Fibroblast of lung (primary cell): Measurements from ENCODE around the gene PIK3R2. TPM values are rescaled to one million over a fixed set of nuclear protein-coding genes. Genes with fewer than 3 reads are reported as not detected.
A peak's percentile ranks its signal among the peaks of the same experiment; 100 is the strongest.

ENCODE experiments used
- DNase-seq, 2 donors: peaks; one replicate each; pipeline versions ENCODE4 v3.0.0 to v3.0.0-alpha.2; 2010; ENCODE audit warnings: low read depth in 2 of 2
- H2AFZ ChIP-seq: 2 replicates; pipeline ENCODE4 v1.5.1; 2012; ENCODE audit warnings: low read length, control low read depth, inconsistent platforms
- H3K27ac ChIP-seq: 2 replicates; pipeline ENCODE4 v1.5.1; 2011; ENCODE audit warnings: low read length, control low read depth; ENCODE audit not compliant: insufficient read depth
- H3K27me3 ChIP-seq: 2 replicates; pipeline ENCODE4 v1.5.1; 2011; ENCODE audit warnings: mild to moderate bottlenecking, low read length; ENCODE audit not compliant: control insufficient read depth, insufficient read depth
- H3K36me3 ChIP-seq: 2 replicates; pipeline ENCODE4 v1.5.1; 2011; ENCODE audit warnings: low read length; ENCODE audit not compliant: control insufficient read depth, insufficient read depth
- H3K4me1 ChIP-seq: 2 replicates; pipeline ENCODE4 v1.5.1; 2011; ENCODE audit warnings: low read length; ENCODE audit not compliant: control insufficient read depth, insufficient read depth; ENCODE audit errors: extremely low read depth
- H3K4me2 ChIP-seq: 2 replicates; pipeline ENCODE4 v1.5.1; 2011; ENCODE audit warnings: low read length, control low read depth; ENCODE audit not compliant: insufficient read depth; ENCODE audit errors: extremely low read depth
- H3K4me3 ChIP-seq, 4 experiments: fragments of 200-600 bp in 1 of 4; sonication (generic) in 1 of 4; replicated peaks in 1 of 4; 2 replicates each; pipeline ENCODE4 v1.5.1; 2011 to 2016; ENCODE audit warnings: low read length in 4 of 4, low read depth in 3 of 4, mild to moderate bottlenecking in 3 of 4, control low read depth in 2 of 4, inconsistent platforms in 1 of 4, mixed read lengths in 1 of 4; ENCODE audit not compliant: insufficient read depth in 1 of 4; ENCODE audit errors: control extremely low read depth in 1 of 4
- H3K79me2 ChIP-seq: 2 replicates; pipeline ENCODE4 v1.5.1; 2012; ENCODE audit warnings: mild to moderate bottlenecking, low read length, inconsistent platforms; ENCODE audit not compliant: control insufficient read depth, insufficient read depth
- H3K9ac ChIP-seq: 2 replicates; pipeline ENCODE4 v1.5.1; 2011; ENCODE audit warnings: mild to moderate bottlenecking, low read length, control low read depth; ENCODE audit not compliant: insufficient read depth
- H3K9me3 ChIP-seq: 2 replicates; pipeline ENCODE4 v1.5.1; 2012; ENCODE audit warnings: low read depth, low read length; ENCODE audit not compliant: control insufficient read depth, insufficient read depth
- H4K20me1 ChIP-seq: 2 replicates; pipeline ENCODE4 v1.5.1; 2011; ENCODE audit warnings: low read length; ENCODE audit not compliant: control insufficient read depth, insufficient read depth; ENCODE audit errors: extremely low read depth
- CTCF ChIP-seq, 2 donors: IDR thresholded peaks in 1 of 2; conservative IDR thresholded peaks in 1 of 2; 1 replicate in 1 of 2; 2 replicates in 1 of 2; pipeline ENCODE4 v1.5.1; 2011 to 2012; ENCODE audit warnings: low read length in 2 of 2, control low read depth in 1 of 2, inconsistent platforms in 1 of 2, low read depth in 1 of 2, mild to moderate bottlenecking in 1 of 2
- EZH2 ChIP-seq: IDR thresholded peaks from 2 replicates; pipeline ENCODE4 v1.5.1; 2012; ENCODE audit warnings: low read length, control low read depth, mild to moderate bottlenecking; ENCODE audit errors: missing control alignments
- polyA plus RNA-seq, 2 donors: library from polyadenylated mRNA; depleted of rRNA in 1 of 2; stranded (reverse) in 1 of 2; unstranded in 1 of 2; fragments of >200 nt; gene quantifications; 2 replicates each; pipeline ENCODE4 v1.2.1, GENCODE V29; 2011 to 2012; ENCODE audit warnings: missing spikeins in 1 of 2
- total RNA-seq: library from RNA; depleted of rRNA; stranded (reverse); fragments of >200 nt; gene quantifications from 2 replicates; pipeline ENCODE4 v1.2.1, GENCODE V29; 2014

PIK3R2 gene
- total and polyA plus RNA-seq, 2 donors (not counting 1 experiment from before 2014, with no cell fraction given): 10.1 to 18.4 TPM

- Histone ChIP-seq H3K27me3 (no peaks in the 10 kb centered on the region), H3K9me3 (no peaks in the 10 kb centered on the region), H3K79me2 (no peaks in the 10 kb centered on the region), H3K27ac (no peak overlapping the region), H3K4me2 (peak overlapping the region; percentile 95), H4K20me1 (no peaks in the 10 kb centered on the region), H3K4me3 (peak overlapping the region; percentile 60 to 82 (median 64)), H2AFZ (peak overlapping the region; percentile 45), H3K9ac (peak overlapping the region; percentile 64), H3K4me1 (peaks cover 5% of the 10 kb centered on the region), H3K36me3 (peaks cover 1% of the 10 kb centered on the region)
- TF ChIP-seq CTCF (conservative IDR thresholded peaks at IDR 0.05 in 1 of 2, IDR thresholded peaks at IDR 0.05 in 1 of 2; ENCODE audit: low read depth in 1 of 2, low read length in 2 of 2): no peak
- TF ChIP-seq EZH2: no peak
- no peak for DNase-seq
These were observed 43.0 kb upstream of the PIK3R2 start for GRCh38 chr19:18109733-18110608.

- no peak overlapping the region for H3K27ac ChIP-seq
- peak overlapping the region; percentile 60 to 82 (median 64) for H3K4me3 ChIP-seq
- peak overlapping the region; percentile 95 for H3K4me2 ChIP-seq
- H3K9ac ChIP-seq: no peak overlapping the region
- DNase-seq: no peak
- TF ChIP-seq CTCF (conservative IDR thresholded peaks at IDR 0.05 in 1 of 2, IDR thresholded peaks at IDR 0.05 in 1 of 2; ENCODE audit: low read depth in 1 of 2, low read length in 2 of 2): no peak
- no peak for TF ChIP-seq EZH2
- no peaks in the 10 kb centered on the region for H3K9me3 ChIP-seq
- no peaks in the 10 kb centered on the region for H3K79me2 ChIP-seq
- H3K27me3 ChIP-seq: no peaks in the 10 kb centered on the region
- H2AFZ ChIP-seq: no peak overlapping the region
- H4K20me1 ChIP-seq: no peaks in the 10 kb centered on the region
- peaks cover 5% of the 10 kb centered on the region for H3K4me1 ChIP-seq
- peaks cover 1% of the 10 kb centered on the region for H3K36me3 ChIP-seq
These were observed 42.2 kb upstream of the PIK3R2 start for GRCh38 chr19:18110609-18111232.

GRCh38 chr19:18112989-18113478 lies 39.9 kb upstream of the PIK3R2 start:
- no peaks in the 10 kb centered on the region for H3K79me2 ChIP-seq
- no peak overlapping the region for H3K4me3 ChIP-seq
- TF ChIP-seq EZH2: no peak
- TF ChIP-seq CTCF (conservative IDR thresholded peaks at IDR 0.05 in 1 of 2, IDR thresholded peaks at IDR 0.05 in 1 of 2; ENCODE audit: low read depth in 1 of 2, low read length in 2 of 2): peak; percentile 91 to 94
- H3K36me3 ChIP-seq: peaks cover 1% of the 10 kb centered on the region
- H3K9ac ChIP-seq: no peak overlapping the region
- no peak overlapping the region for H3K27ac ChIP-seq
- no peak overlapping the region for H3K4me2 ChIP-seq
- peaks cover 8% of the 10 kb centered on the region for H3K4me1 ChIP-seq
- DNase-seq: peak; percentile 62 to 77
- H4K20me1 ChIP-seq: no peaks in the 10 kb centered on the region
- H3K27me3 ChIP-seq: no peaks in the 10 kb centered on the region
- H2AFZ ChIP-seq: no peak overlapping the region
- no peaks in the 10 kb centered on the region for H3K9me3 ChIP-seq
